ENCODE results near the gene PRR33.
A peak's percentile ranks its signal among the peaks of the same experiment; 100 is the strongest.
"Not testable (repeated sequence)": the region's sequence is repeated elsewhere in the genome, so short reads cannot be mapped to it uniquely, and the experiment has no call there.

PRR33 gene

GRCh38 chr11:1875851-1876301 lies 15.8 kb downstream of the PRR33 start:
- DNase-seq (ENCODE audit: low read depth), result not testable (repeated sequence)

GRCh38 chr11:1875093-1875850 lies 16.4 kb downstream of the PRR33 start:
- no peak for DNase-seq (ENCODE audit: low read depth)

- not testable (repeated sequence) for DNase-seq (ENCODE audit: low read depth)
Measured at GRCh38 chr11:1874441-1875092, 17.1 kb downstream of the PRR33 start.

- DNase-seq (ENCODE audit: low read depth), result not testable (repeated sequence)
Measured at GRCh38 chr11:1873813-1874150, 17.9 kb downstream of the PRR33 start.

GRCh38 chr11:1873048-1873812 lies 18.5 kb downstream of the PRR33 start:
- DNase-seq (ENCODE audit: low read depth), result peak; percentile 62

- DNase-seq (ENCODE audit: low read depth), result no peak
Measured at GRCh38 chr11:1872267-1872985, 19.3 kb downstream of the PRR33 start.

GRCh38 chr11:1871531-1871930 lies 20.2 kb downstream of the PRR33 start:
- DNase-seq (ENCODE audit: low read depth), result no peak

GRCh38 chr11:1870721-1871466 lies 20.8 kb downstream of the PRR33 start:
- DNase-seq (ENCODE audit: low read depth), result no peak

GRCh38 chr11:1870326-1870696 lies 21.4 kb downstream of the PRR33 start:
- DNase-seq (ENCODE audit: low read depth), result no peak

GRCh38 chr11:1869427-1870325 lies 22.0 kb downstream of the PRR33 start:
- no peak for DNase-seq (ENCODE audit: low read depth)

GRCh38 chr11:1868636-1869291 lies 22.9 kb downstream of the PRR33 start:
- DNase-seq (ENCODE audit: low read depth), result no peak

GRCh38 chr11:1868056-1868635 lies 23.5 kb downstream of the PRR33 start:
- no peak for DNase-seq (ENCODE audit: low read depth)

GRCh38 chr11:1867381-1867780 lies 24.3 kb downstream of the PRR33 start:
- no peak for DNase-seq (ENCODE audit: low read depth)

- no peak for DNase-seq (ENCODE audit: low read depth)
Measured at GRCh38 chr11:1866776-1867175, 24.9 kb downstream of the PRR33 start.

- no peak for DNase-seq (ENCODE audit: low read depth)
Measured at GRCh38 chr11:1866226-1866625, 25.5 kb downstream of the PRR33 start.

- DNase-seq (ENCODE audit: low read depth), result no peak
Measured at GRCh38 chr11:1864831-1865665, 26.6 kb downstream of the PRR33 start.

GRCh38 chr11:1864231-1864630 lies 27.5 kb downstream of the PRR33 start:
- DNase-seq (ENCODE audit: low read depth), result no peak

GRCh38 chr11:1863352-1864216 lies 28.1 kb downstream of the PRR33 start:
- peak; percentile 82 for DNase-seq (ENCODE audit: low read depth)
